ENCODE results near the gene ALMS1. TPM values are rescaled to one million over a fixed set of nuclear protein-coding genes. Genes with fewer than 3 reads are reported as not detected.

Gene ALMS1
- total RNA-seq, 1 donor from 2014 or later: 12.8 TPM

- H3K4me3 ChIP-seq: peak overlapping the region; percentile 69 to 86
- peak overlapping the region; percentile 80 to 86 for H3K27ac ChIP-seq
- peaks cover 0 to 8% of the 10 kb centered on the region in 2 donors for H3K4me1 ChIP-seq
- intact Hi-C loops (cut with DNase I): loop anchor here (2.0 to 5.0 kb wide), 5 partner anchors 152 to 1461 kb away; partner anchors contain the start of genes CCT7, RAB11FIP5, SFXN5 and TPRKB
- TF ChIP-seq, protein P1, sequence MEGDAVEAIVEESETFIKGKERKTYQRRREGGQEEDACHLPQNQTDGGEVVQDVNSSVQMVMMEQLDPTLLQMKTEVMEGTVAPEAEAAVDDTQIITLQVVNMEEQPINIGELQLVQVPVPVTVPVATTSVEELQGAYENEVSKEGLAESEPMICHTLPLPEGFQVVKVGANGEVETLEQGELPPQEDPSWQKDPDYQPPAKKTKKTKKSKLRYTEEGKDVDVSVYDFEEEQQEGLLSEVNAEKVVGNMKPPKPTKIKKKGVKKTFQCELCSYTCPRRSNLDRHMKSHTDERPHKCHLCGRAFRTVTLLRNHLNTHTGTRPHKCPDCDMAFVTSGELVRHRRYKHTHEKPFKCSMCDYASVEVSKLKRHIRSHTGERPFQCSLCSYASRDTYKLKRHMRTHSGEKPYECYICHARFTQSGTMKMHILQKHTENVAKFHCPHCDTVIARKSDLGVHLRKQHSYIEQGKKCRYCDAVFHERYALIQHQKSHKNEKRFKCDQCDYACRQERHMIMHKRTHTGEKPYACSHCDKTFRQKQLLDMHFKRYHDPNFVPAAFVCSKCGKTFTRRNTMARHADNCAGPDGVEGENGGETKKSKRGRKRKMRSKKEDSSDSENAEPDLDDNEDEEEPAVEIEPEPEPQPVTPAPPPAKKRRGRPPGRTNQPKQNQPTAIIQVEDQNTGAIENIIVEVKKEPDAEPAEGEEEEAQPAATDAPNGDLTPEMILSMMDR (IDR thresholded peaks at IDR 0.05): no peak
- H3K9me3 ChIP-seq: no peaks in the 10 kb centered on the region
- H3K27me3 ChIP-seq: no peaks in the 10 kb centered on the region
- DNase-seq (ENCODE audit: low spot score in 2 of 2): no peak
- no peaks in the 10 kb centered on the region for H3K36me3 ChIP-seq
Observed at GRCh38 chr2:73386342-73386868, 769 bp downstream of the ALMS1 start.

- DNase-seq (ENCODE audit: low spot score in 2 of 2): no peak
- peaks cover 0 to 8% of the 10 kb centered on the region in 2 donors for H3K4me1 ChIP-seq
- H3K27ac ChIP-seq: peak overlapping the region; percentile 80 to 86
- no peaks in the 10 kb centered on the region for H3K27me3 ChIP-seq
- peak overlapping the region; percentile 69 to 86 for H3K4me3 ChIP-seq
- no peaks in the 10 kb centered on the region for H3K9me3 ChIP-seq
- TF ChIP-seq, protein P1 (IDR thresholded peaks at IDR 0.05): no peak
- H3K36me3 ChIP-seq: no peaks in the 10 kb centered on the region
- intact Hi-C loops (cut with DNase I): loop anchor here (2.0 to 5.0 kb wide), 5 partner anchors 152 to 1460 kb away; partner anchors contain the start of genes CCT7, RAB11FIP5, SFXN5 and TPRKB
Observed at GRCh38 chr2:73386894-73387636, 1.4 kb downstream of the ALMS1 start.

DNA sequence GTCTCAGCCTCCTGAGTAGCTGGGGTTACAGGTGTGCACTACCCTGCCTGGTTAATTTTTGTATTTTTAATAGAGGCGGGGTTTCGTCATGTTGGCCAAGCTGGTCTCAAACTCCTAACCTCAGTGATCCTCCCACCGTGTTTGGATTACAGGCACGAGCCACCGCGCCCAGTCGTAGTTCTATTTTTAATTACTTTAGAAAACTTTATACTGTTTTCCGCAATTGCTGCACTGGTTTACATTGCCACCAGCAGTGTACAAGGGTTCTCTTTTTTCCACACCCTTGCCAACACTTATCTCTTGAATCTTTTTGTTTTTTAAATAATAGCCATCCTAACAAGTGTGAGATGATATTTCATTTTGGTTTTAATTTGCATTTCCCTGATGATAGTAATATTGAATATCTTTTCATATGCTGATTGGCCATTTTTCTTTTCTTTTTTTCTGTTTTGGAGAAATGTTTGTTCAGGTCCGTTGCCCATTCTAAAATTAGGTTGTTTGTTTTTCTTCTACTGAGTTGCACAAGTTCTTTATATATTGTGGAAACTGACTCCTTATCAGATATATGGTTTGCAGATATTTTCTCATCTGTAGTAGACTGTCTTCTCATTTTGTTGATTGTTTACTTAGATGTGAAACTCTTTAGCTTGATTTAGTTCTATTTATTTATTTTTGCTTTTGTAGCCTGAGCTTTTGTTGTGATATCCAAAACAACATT, 16.9 kb downstream of the ALMS1 start:
- no peak for DNase-seq (ENCODE audit: low spot score in 2 of 2)
- TF ChIP-seq, protein P1 (IDR thresholded peaks at IDR 0.05): no peak
- Histone ChIP-seq H3K27me3 (no peaks in the 10 kb centered on the region), H3K9me3 (peaks cover 12 to 31% of the 10 kb centered on the region in 2 donors), H3K4me1 (no peaks in the 10 kb centered on the region), H3K27ac (no peak overlapping the region), H3K4me3 (no peak overlapping the region), H3K36me3 (peaks cover 0 to 11% of the 10 kb centered on the region in 2 donors)
- intact Hi-C loops (cut with DNase I): no loop called here

- intact Hi-C loops (cut with DNase I): no loop called here
- Histone ChIP-seq H3K36me3 (peaks cover 0 to 11% of the 10 kb centered on the region in 2 donors), H3K27me3 (no peaks in the 10 kb centered on the region), H3K4me3 (no peak overlapping the region), H3K4me1 (no peaks in the 10 kb centered on the region), H3K27ac (no peak overlapping the region), H3K9me3 (peaks cover 12 to 31% of the 10 kb centered on the region in 2 donors)
- DNase-seq (ENCODE audit: low spot score in 2 of 2): no peak
- TF ChIP-seq, protein P1 (IDR thresholded peaks at IDR 0.05): no peak
Observed at GRCh38 chr2:73403237-73403636, 17.6 kb downstream of the ALMS1 start.

DNA sequence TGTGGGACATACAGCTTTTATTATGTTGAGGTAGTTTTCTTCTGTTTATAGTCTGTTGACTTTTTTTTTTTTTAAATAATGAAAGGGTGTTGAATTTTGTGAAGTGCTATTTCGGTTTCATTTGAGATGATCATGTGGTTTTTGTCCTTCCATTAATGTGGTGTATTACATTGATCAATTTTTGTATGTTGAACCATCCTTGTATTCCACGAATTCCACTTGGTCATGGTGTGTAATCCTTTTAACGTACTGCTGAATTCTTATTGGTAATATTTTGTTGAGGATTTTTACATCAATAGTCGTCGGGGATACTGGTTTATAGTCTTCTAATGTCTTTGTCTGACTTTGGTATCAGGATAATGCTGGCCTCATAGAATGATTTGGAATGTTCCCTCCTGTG, 18.8 kb downstream of the ALMS1 start:
- Histone ChIP-seq H3K4me3 (no peak overlapping the region), H3K36me3 (peaks cover 0 to 7% of the 10 kb centered on the region in 2 donors), H3K27me3 (no peaks in the 10 kb centered on the region), H3K27ac (no peak overlapping the region), H3K9me3 (peaks cover 7 to 22% of the 10 kb centered on the region in 2 donors), H3K4me1 (no peaks in the 10 kb centered on the region)
- DNase-seq (ENCODE audit: low spot score in 2 of 2): no peak
- intact Hi-C loops (cut with DNase I): no loop called here
- TF ChIP-seq, protein P1 (IDR thresholded peaks at IDR 0.05): no peak
